Ishikawa (cell line): Measurements from ENCODE around the gene KCTD2.
A peak's percentile ranks its signal among the peaks of the same experiment; 100 is the strongest.

Source experiments
- CREB1 ChIP-seq: IDR thresholded peaks from 2 replicates; pipeline ENCODE4 v1.6.1; 2012; ENCODE audit warnings: low read depth
- EGR1 ChIP-seq: IDR thresholded peaks from 2 replicates; pipeline ENCODE4 v1.6.1; 2012
- EP300 ChIP-seq: IDR thresholded peaks from 2 replicates; pipeline ENCODE4 v1.6.1; 2012; ENCODE audit warnings: borderline replicate concordance
- FOXM1 ChIP-seq: IDR thresholded peaks from 2 replicates; pipeline ENCODE4 v1.6.1; 2012; ENCODE audit warnings: low read depth, borderline replicate concordance
- NFIC ChIP-seq: IDR thresholded peaks from 2 replicates; pipeline ENCODE4 v1.6.1; 2012
- RAD21 ChIP-seq: IDR thresholded peaks from 2 replicates; pipeline ENCODE4 v1.6.1; 2012; ENCODE audit warnings: low read depth
- TAF1 ChIP-seq: IDR thresholded peaks from 2 replicates; pipeline ENCODE4 v1.6.1; 2012; ENCODE audit warnings: low read depth, mild to moderate bottlenecking
- TCF12 ChIP-seq: IDR thresholded peaks from 2 replicates; pipeline ENCODE4 v1.6.1; 2012; ENCODE audit warnings: low read depth
- TEAD4 ChIP-seq: IDR thresholded peaks from 2 replicates; pipeline ENCODE4 v1.6.1; 2012
- YY1 ChIP-seq: IDR thresholded peaks from 2 replicates; pipeline ENCODE4 v1.6.1; 2012; ENCODE audit warnings: low read depth
- ZBTB7A ChIP-seq: IDR thresholded peaks from 2 replicates; pipeline ENCODE4 v1.6.1; 2012; ENCODE audit warnings: low read depth
- TF ChIP-seq, protein P1 (sequence below): IDR thresholded peaks from 2 replicates; pipeline ENCODE4 v1.6.1; 2012; ENCODE audit warnings: low read depth, mild to moderate bottlenecking
- TF ChIP-seq, protein P2 (sequence below): IDR thresholded peaks from 2 replicates; pipeline ENCODE4 v1.6.1; 2012
- TF ChIP-seq, protein P3 (sequence below): IDR thresholded peaks from 2 replicates; pipeline ENCODE4 v1.6.1; 2012

The KCTD2 gene

DNA sequence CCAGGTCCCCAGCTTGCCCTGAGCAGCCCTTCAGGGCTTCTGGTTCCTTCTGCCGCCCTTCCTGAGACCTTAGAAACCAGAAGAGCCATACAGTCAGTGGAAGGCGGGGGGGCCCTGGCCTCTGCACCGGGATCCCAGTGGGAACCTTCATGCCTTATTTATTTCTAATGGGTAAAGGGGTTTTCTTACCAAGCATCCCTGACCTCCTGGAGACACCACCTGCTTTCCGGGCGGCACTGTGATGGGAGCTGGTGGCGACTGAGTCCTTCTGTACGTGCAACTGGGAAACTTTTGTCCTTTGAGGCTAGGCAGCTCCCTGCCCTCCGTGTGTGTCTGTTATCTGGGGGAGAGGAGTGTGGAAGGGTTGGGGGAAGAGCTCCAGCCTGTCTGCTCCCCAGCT, 41.7 kb upstream of the KCTD2 start:
- no peak for TF ChIP-seq TCF12
- no peak for TF ChIP-seq TAF1
- TF ChIP-seq, protein P1, sequence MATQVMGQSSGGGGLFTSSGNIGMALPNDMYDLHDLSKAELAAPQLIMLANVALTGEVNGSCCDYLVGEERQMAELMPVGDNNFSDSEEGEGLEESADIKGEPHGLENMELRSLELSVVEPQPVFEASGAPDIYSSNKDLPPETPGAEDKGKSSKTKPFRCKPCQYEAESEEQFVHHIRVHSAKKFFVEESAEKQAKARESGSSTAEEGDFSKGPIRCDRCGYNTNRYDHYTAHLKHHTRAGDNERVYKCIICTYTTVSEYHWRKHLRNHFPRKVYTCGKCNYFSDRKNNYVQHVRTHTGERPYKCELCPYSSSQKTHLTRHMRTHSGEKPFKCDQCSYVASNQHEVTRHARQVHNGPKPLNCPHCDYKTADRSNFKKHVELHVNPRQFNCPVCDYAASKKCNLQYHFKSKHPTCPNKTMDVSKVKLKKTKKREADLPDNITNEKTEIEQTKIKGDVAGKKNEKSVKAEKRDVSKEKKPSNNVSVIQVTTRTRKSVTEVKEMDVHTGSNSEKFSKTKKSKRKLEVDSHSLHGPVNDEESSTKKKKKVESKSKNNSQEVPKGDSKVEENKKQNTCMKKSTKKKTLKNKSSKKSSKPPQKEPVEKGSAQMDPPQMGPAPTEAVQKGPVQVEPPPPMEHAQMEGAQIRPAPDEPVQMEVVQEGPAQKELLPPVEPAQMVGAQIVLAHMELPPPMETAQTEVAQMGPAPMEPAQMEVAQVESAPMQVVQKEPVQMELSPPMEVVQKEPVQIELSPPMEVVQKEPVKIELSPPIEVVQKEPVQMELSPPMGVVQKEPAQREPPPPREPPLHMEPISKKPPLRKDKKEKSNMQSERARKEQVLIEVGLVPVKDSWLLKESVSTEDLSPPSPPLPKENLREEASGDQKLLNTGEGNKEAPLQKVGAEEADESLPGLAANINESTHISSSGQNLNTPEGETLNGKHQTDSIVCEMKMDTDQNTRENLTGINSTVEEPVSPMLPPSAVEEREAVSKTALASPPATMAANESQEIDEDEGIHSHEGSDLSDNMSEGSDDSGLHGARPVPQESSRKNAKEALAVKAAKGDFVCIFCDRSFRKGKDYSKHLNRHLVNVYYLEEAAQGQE, result no peak
- no peak for TF ChIP-seq TEAD4
- TF ChIP-seq YY1, result no peak
- no peak for TF ChIP-seq ZBTB7A
- TF ChIP-seq RAD21, result no peak
- TF ChIP-seq EP300, result no peak
- no peak for TF ChIP-seq FOXM1
- TF ChIP-seq CREB1, result no peak

DNA sequence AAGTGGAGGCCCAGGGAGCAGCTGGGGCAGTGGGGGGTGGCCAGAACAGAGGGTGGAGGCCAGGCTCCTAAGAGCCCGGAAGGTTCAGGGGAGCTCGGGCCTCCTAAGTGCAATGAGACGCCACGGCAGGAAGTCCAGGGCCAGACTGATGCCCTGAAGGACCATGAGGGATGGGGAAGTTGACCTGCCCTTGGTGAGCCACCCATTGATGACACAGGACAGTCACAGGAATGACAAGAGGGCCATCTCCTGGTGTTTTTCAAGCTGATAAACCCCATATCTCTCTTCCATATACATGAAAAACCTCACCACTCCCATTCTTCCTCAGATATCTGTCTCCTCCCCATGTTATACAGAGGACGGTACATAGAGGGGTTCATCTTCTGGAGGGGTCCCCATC, 40.4 kb upstream of the KCTD2 start:
- TF ChIP-seq RAD21 (peak; percentile 55), YY1 (no peak)

DNA sequence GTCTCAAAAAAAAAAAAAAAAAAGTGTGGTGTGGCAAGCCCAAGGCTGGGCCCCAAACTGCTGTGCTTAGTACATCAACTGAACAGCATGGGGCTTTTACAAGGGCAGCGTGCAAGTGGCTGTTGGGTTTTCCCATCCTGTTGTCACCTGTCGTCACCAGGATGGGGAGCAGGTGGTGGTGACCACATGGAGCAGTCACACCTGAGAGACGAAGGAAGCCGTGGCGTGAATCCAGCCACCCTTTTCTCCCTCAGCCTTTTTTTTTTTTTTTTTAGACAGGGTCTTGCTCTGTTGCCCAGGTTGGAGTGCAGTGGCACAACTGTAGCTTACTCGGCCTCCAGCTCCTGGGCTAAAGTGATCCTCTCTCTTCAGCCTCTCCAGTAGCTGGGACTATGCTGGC, 38.7 kb upstream of the KCTD2 start:
- TF ChIP-seq ZBTB7A (no peak), CREB1 (no peak), EGR1 (no peak), YY1 (no peak), EP300 (no peak)
- TF ChIP-seq, protein P2, sequence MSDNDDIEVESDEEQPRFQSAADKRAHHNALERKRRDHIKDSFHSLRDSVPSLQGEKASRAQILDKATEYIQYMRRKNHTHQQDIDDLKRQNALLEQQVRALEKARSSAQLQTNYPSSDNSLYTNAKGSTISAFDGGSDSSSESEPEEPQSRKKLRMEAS, result no peak

DNA sequence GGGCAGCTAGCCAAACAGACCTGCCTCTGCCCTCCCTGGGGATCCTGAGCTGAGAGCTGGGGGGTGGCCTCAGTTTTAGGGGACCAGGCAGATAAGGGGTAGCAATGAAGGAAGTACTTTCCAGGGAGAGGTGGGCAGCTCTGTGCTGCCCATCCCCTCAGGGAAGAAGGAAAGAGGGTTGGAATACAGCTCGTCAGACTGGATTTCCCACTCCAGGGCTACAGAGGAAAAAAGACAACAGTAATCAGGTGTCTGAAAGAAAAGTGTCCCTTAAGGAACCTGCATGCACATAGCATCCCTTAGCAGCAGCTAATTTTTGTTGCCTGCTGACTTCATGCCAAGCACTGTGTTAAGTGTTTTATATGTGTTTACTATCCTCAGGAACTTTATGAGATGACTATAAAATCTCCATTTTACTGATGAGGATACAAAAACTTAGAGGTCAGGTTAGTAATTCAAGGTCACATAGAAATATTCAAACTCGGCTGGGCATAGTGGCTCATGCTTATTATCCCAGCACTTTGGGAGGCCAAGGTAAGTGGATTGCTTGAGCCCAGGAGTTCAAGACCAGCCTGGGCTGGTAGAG, 37.8 kb upstream of the KCTD2 start:
- no peak for TF ChIP-seq EGR1
- no peak for TF ChIP-seq FOXM1
- TF ChIP-seq, protein P3, sequence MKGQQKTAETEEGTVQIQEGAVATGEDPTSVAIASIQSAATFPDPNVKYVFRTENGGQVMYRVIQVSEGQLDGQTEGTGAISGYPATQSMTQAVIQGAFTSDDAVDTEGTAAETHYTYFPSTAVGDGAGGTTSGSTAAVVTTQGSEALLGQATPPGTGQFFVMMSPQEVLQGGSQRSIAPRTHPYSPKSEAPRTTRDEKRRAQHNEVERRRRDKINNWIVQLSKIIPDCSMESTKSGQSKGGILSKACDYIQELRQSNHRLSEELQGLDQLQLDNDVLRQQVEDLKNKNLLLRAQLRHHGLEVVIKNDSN, result no peak
- no peak for TF ChIP-seq CREB1
- TF ChIP-seq ZBTB7A, result no peak

DNA sequence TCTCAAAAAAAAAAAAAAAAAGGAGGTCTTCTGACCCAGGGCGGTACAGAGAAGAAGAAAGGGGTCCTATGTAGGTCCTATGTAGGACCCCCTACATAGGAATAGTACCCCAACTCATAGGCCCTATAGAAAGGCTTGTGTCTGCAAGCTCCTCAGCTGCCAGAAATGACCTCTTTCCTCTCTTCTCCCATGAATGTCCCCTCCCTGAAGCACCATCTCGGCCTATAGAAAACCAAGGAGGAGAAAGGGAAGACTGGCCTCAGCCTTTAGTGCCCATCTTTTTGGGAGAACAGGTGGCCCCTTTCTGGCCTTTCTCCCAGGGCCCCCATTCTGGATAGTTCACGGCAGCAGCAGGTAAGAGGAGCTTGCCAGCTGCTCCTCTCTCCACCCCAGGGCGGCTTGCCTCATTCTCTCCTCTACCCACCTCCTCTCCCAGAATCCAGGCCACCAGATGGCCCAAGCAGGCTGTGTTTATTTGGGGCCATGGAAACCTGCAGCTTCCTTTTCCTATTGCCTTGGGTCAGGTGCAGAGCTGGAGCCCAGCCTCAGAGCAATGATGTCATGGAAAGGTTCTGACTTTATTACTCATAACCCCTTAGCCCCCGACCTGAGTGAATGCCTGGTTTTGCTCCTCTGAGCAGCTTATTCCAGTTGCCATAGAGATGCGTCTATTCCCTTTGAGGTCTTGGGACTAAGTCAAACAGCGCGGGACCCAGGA, 36.2 kb upstream of the KCTD2 start:
- TF ChIP-seq RAD21, result peak; percentile 19; the same call in 1 of the 2 replicates
- TF ChIP-seq, protein P1, result no peak

DNA sequence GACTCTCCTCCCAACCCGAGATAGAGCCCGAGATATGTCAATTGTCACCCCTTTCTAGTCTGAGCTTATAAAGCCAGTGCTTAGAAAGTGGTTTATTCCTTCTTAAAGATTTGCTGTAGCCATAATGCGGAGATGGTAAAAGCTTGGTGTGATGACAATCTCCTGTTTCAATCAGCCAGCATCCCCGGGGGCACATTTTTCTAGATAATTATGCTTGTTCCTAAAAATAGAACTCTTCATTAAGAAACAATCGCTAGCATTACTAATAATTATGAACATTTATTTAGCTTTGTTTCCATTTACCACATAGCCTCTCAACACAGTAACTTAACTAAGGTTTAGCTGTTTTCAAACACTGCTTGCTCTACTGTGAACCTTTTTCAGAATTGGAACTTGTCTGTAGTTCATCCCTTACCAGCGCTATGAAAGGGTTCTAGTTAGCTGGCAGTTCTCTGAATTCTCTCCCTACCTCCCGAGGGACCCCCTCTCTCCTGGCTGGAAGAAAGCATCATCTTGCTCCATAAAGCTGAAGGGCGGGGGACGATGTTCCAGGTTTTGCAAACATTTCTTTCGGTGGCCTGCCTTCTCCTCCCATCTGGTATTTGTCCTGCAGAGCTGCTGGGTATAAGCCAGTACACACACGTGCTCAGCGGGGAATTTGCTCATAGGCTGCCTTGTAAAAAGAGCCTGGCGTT, 35.5 kb upstream of the KCTD2 start:
- TF ChIP-seq RAD21, result no peak
- TF ChIP-seq, protein P3, result peak; percentile 83
- peak; percentile 39; the same call in 1 of the 2 replicates for TF ChIP-seq TEAD4
- TF ChIP-seq, protein P2, result peak; percentile 62

DNA sequence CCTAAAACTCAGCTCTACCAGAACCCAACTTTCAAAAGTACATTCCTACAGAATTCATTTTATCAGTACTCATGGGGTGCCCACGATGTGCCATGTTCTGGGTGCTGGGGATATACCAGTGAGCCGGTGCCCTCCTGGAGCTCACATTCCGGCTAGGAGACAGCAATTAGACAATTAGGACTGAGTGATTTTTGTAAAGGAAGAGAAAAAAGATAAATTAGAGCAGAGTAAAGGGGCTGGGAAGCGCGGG, 35.0 kb upstream of the KCTD2 start:
- TF ChIP-seq ZBTB7A (no peak), EGR1 (no peak), YY1 (no peak), TEAD4 (no peak; the same call in 1 of the 2 replicates), TCF12 (no peak), FOXM1 (no peak), NFIC (no peak; the same call in 1 of the 2 replicates), CREB1 (no peak), TAF1 (no peak), EP300 (no peak), RAD21 (no peak)
- TF ChIP-seq, protein P1, result no peak
